H1 (cell line): ENCODE results near the gene ITGB7. TPM values are rescaled to one million over a fixed set of nuclear protein-coding genes. Genes with fewer than 3 reads are reported as not detected.

Experiments
- CBX8 ChIP-seq: fragments of 300-800, 300-1000 bp; sonication (generic); IDR thresholded peaks from 2 replicates; pipeline ENCODE4 v1.7.1; 2016; ENCODE audit warnings: low read depth, low read length, borderline replicate concordance
- CTBP2 ChIP-seq: IDR thresholded peaks from 2 replicates; pipeline ENCODE4 v1.7.0; 2011; ENCODE audit warnings: borderline replicate concordance, mild to moderate bottlenecking, moderate library complexity, mixed read lengths, low read length; ENCODE audit not compliant: insufficient read depth, insufficient read length
- GABPA ChIP-seq: IDR thresholded peaks from 2 replicates; pipeline ENCODE4 v1.6.1; 2011; ENCODE audit warnings: mild to moderate bottlenecking, low read length, moderate library complexity, borderline replicate concordance; ENCODE audit not compliant: insufficient read depth
- JUND ChIP-seq: IDR thresholded peaks from 2 replicates; pipeline ENCODE4 v1.6.1; 2011; ENCODE audit warnings: mild to moderate bottlenecking, improper control_type of control experiment, low read length
- KDM1A ChIP-seq: fragments of 200-600, 300-600 bp; sonication (generic); IDR thresholded peaks from 2 replicates; pipeline ENCODE4 v1.7.1; 2016; ENCODE audit warnings: mild to moderate bottlenecking, low read length, borderline replicate concordance
- PHF8 ChIP-seq: fragments of 200-600 bp; sonication (generic); conservative IDR thresholded peaks from 2 replicates; pipeline ENCODE4 v1.7.1; 2012; ENCODE audit warnings: low read depth, mild to moderate bottlenecking, inconsistent platforms, low read length, moderate library complexity
- SAP30 ChIP-seq: fragments of 300-600 bp; sonication (generic); IDR thresholded peaks from 2 replicates; pipeline ENCODE4 v1.7.1; 2012; ENCODE audit warnings: low read length, moderate library complexity, mild to moderate bottlenecking, inconsistent platforms; ENCODE audit not compliant: insufficient read depth, insufficient replicate concordance
- SP4 ChIP-seq: IDR thresholded peaks from 2 replicates; pipeline ENCODE4 v1.6.1; 2012; ENCODE audit warnings: low read length, inconsistent platforms
- polyA plus RNA-seq, 7 experiments: library from polyadenylated mRNA; depleted of rRNA in 3 of 7; stranded (reverse) in 5 of 7; unstranded in 2 of 7; fragments of >200 nt in 5 of 7; fragments of 200-250 nt in 2 of 7; gene quantifications; 1 replicate in 5 of 7; 2 replicates in 1 of 7; 4 replicates in 1 of 7; pipeline versions ENCODE4 v1.2.1 to v1.2.3, GENCODE V29; 2011 to 2013; ENCODE audit warnings: missing spikeins in 2 of 7, mixed read lengths in 2 of 7
- total RNA-seq: library from RNA; stranded (reverse); fragmentation: NEBNext Ultra II Directional; extraction: Animal tissue kit (Norgen Biotek cat#: 25700); gene quantifications from 2 replicates; pipeline ENCODE4 v1.2.1, GENCODE V29; 2021
- TF ChIP-seq, protein P1 (sequence below): fragments of 300-600 bp; sonication (generic); IDR thresholded peaks from 2 replicates; pipeline ENCODE4 v1.7.1; 2012; ENCODE audit warnings: low read length, moderate library complexity, mild to moderate bottlenecking, inconsistent platforms; ENCODE audit not compliant: insufficient replicate concordance
- TF ChIP-seq, protein P2 (sequence below): IDR thresholded peaks from 2 replicates; pipeline ENCODE4 v1.6.1; 2012; ENCODE audit warnings: low read length, inconsistent platforms

Gene ITGB7
- total and polyA plus RNA-seq, 2 of the 8 experiments (the other 6 are each of a cell fraction or from before 2014, with no cell fraction given) = 0.35 to 0.54 TPM

DNA sequence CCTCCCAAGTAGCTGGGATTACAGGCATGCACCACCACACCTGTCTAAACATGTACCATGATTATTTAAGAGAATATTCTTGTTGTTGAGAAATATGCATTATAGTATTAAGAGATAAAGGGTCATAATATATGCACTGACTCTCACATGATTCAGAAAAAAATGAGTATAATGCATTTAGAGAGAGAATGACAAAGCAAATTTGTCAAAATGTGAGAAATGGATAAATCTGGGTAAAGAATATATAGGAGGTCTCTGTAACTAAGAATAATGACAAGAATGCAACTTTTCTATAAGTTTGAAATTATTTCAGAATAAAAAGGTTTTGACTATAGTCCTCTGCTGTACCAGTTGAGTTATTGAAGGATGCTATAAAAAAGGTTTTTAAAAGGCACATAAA, 54.7 kb downstream of the ITGB7 start (continued):
- TF ChIP-seq, protein P1, sequence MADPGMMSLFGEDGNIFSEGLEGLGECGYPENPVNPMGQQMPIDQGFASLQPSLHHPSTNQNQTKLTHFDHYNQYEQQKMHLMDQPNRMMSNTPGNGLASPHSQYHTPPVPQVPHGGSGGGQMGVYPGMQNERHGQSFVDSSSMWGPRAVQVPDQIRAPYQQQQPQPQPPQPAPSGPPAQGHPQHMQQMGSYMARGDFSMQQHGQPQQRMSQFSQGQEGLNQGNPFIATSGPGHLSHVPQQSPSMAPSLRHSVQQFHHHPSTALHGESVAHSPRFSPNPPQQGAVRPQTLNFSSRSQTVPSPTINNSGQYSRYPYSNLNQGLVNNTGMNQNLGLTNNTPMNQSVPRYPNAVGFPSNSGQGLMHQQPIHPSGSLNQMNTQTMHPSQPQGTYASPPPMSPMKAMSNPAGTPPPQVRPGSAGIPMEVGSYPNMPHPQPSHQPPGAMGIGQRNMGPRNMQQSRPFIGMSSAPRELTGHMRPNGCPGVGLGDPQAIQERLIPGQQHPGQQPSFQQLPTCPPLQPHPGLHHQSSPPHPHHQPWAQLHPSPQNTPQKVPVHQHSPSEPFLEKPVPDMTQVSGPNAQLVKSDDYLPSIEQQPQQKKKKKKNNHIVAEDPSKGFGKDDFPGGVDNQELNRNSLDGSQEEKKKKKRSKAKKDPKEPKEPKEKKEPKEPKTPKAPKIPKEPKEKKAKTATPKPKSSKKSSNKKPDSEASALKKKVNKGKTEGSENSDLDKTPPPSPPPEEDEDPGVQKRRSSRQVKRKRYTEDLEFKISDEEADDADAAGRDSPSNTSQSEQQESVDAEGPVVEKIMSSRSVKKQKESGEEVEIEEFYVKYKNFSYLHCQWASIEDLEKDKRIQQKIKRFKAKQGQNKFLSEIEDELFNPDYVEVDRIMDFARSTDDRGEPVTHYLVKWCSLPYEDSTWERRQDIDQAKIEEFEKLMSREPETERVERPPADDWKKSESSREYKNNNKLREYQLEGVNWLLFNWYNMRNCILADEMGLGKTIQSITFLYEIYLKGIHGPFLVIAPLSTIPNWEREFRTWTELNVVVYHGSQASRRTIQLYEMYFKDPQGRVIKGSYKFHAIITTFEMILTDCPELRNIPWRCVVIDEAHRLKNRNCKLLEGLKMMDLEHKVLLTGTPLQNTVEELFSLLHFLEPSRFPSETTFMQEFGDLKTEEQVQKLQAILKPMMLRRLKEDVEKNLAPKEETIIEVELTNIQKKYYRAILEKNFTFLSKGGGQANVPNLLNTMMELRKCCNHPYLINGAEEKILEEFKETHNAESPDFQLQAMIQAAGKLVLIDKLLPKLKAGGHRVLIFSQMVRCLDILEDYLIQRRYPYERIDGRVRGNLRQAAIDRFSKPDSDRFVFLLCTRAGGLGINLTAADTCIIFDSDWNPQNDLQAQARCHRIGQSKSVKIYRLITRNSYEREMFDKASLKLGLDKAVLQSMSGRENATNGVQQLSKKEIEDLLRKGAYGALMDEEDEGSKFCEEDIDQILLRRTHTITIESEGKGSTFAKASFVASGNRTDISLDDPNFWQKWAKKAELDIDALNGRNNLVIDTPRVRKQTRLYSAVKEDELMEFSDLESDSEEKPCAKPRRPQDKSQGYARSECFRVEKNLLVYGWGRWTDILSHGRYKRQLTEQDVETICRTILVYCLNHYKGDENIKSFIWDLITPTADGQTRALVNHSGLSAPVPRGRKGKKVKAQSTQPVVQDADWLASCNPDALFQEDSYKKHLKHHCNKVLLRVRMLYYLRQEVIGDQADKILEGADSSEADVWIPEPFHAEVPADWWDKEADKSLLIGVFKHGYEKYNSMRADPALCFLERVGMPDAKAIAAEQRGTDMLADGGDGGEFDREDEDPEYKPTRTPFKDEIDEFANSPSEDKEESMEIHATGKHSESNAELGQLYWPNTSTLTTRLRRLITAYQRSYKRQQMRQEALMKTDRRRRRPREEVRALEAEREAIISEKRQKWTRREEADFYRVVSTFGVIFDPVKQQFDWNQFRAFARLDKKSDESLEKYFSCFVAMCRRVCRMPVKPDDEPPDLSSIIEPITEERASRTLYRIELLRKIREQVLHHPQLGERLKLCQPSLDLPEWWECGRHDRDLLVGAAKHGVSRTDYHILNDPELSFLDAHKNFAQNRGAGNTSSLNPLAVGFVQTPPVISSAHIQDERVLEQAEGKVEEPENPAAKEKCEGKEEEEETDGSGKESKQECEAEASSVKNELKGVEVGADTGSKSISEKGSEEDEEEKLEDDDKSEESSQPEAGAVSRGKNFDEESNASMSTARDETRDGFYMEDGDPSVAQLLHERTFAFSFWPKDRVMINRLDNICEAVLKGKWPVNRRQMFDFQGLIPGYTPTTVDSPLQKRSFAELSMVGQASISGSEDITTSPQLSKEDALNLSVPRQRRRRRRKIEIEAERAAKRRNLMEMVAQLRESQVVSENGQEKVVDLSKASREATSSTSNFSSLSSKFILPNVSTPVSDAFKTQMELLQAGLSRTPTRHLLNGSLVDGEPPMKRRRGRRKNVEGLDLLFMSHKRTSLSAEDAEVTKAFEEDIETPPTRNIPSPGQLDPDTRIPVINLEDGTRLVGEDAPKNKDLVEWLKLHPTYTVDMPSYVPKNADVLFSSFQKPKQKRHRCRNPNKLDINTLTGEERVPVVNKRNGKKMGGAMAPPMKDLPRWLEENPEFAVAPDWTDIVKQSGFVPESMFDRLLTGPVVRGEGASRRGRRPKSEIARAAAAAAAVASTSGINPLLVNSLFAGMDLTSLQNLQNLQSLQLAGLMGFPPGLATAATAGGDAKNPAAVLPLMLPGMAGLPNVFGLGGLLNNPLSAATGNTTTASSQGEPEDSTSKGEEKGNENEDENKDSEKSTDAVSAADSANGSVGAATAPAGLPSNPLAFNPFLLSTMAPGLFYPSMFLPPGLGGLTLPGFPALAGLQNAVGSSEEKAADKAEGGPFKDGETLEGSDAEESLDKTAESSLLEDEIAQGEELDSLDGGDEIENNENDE = no peak
- TF ChIP-seq GABPA = no peak
- TF ChIP-seq KDM1A = no peak
- TF ChIP-seq PHF8 = no peak
- TF ChIP-seq SAP30 = no peak
- TF ChIP-seq JUND = no peak
- no peak for TF ChIP-seq CTBP2
- TF ChIP-seq SP4 = no peak
- no peak for TF ChIP-seq CBX8
- TF ChIP-seq, protein P2, sequence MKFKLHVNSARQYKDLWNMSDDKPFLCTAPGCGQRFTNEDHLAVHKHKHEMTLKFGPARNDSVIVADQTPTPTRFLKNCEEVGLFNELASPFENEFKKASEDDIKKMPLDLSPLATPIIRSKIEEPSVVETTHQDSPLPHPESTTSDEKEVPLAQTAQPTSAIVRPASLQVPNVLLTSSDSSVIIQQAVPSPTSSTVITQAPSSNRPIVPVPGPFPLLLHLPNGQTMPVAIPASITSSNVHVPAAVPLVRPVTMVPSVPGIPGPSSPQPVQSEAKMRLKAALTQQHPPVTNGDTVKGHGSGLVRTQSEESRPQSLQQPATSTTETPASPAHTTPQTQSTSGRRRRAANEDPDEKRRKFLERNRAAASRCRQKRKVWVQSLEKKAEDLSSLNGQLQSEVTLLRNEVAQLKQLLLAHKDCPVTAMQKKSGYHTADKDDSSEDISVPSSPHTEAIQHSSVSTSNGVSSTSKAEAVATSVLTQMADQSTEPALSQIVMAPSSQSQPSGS = no peak
